ENCODE results near the gene ZNF277.

Gene ZNF277

GRCh38 chr7:112252691-112253090, 46.2 kb downstream of the ZNF277 start:
- no peak for TF ChIP-seq CTCF (IDR thresholded peaks at IDR 0.05; ENCODE audit: poor library complexity, severe bottlenecking)
- no peak for DNase-seq (ENCODE audit: low spot score)
- no peak for ATAC-seq (ENCODE audit: low read depth)
- H3K4me3 ChIP-seq (ENCODE audit: severe bottlenecking): no peak overlapping the region
- H3K27ac ChIP-seq (ENCODE audit: poor library complexity, severe bottlenecking): no peak overlapping the region
- no peaks in the 10 kb centered on the region for H3K36me3 ChIP-seq (ENCODE audit: low read depth)
- H3K9me3 ChIP-seq (ENCODE audit: severe bottlenecking): no peaks in the 10 kb centered on the region
- no peaks in the 10 kb centered on the region for H3K27me3 ChIP-seq (ENCODE audit: insufficient read depth, poor library complexity, severe bottlenecking)
- no peaks in the 10 kb centered on the region for H3K4me1 ChIP-seq (ENCODE audit: insufficient read depth, poor library complexity, severe bottlenecking)

- H3K4me3 ChIP-seq (ENCODE audit: severe bottlenecking): no peak overlapping the region
- no peaks in the 10 kb centered on the region for H3K36me3 ChIP-seq (ENCODE audit: low read depth)
- ATAC-seq (ENCODE audit: low read depth) (peak; percentile 58; the same call in 1 of the 3 replicates), DNase-seq (ENCODE audit: low spot score) (no peak)
- TF ChIP-seq CTCF (IDR thresholded peaks at IDR 0.05; ENCODE audit: poor library complexity, severe bottlenecking): no peak
- no peaks in the 10 kb centered on the region for H3K9me3 ChIP-seq (ENCODE audit: severe bottlenecking)
- H3K27me3 ChIP-seq (ENCODE audit: insufficient read depth, poor library complexity, severe bottlenecking): no peaks in the 10 kb centered on the region
- no peak overlapping the region for H3K27ac ChIP-seq (ENCODE audit: poor library complexity, severe bottlenecking)
- no peaks in the 10 kb centered on the region for H3K4me1 ChIP-seq (ENCODE audit: insufficient read depth, poor library complexity, severe bottlenecking)
Measured at GRCh38 chr7:112254156-112254555, 47.7 kb downstream of the ZNF277 start.

- no peaks in the 10 kb centered on the region for H3K9me3 ChIP-seq (ENCODE audit: severe bottlenecking)
- ATAC-seq (ENCODE audit: low read depth) (no peak), DNase-seq (ENCODE audit: low spot score) (no peak)
- TF ChIP-seq CTCF (IDR thresholded peaks at IDR 0.05; ENCODE audit: poor library complexity, severe bottlenecking): no peak
- H3K27ac ChIP-seq (ENCODE audit: poor library complexity, severe bottlenecking): no peak overlapping the region
- no peaks in the 10 kb centered on the region for H3K4me1 ChIP-seq (ENCODE audit: insufficient read depth, poor library complexity, severe bottlenecking)
- no peaks in the 10 kb centered on the region for H3K27me3 ChIP-seq (ENCODE audit: insufficient read depth, poor library complexity, severe bottlenecking)
- H3K4me3 ChIP-seq (ENCODE audit: severe bottlenecking): no peak overlapping the region
- no peaks in the 10 kb centered on the region for H3K36me3 ChIP-seq (ENCODE audit: low read depth)
Measured at GRCh38 chr7:112254709-112255387, 48.4 kb downstream of the ZNF277 start.

- H3K36me3 ChIP-seq (ENCODE audit: low read depth): no peaks in the 10 kb centered on the region
Measured at GRCh38 chr7:112255388-112255720, 48.9 kb downstream of the ZNF277 start.

More at GRCh38 chr7:112255388-112255720, 48.9 kb downstream of the ZNF277 start:
- no peak for TF ChIP-seq CTCF (IDR thresholded peaks at IDR 0.05; ENCODE audit: poor library complexity, severe bottlenecking)
- no peak overlapping the region for H3K27ac ChIP-seq (ENCODE audit: poor library complexity, severe bottlenecking)
- no peak overlapping the region for H3K4me3 ChIP-seq (ENCODE audit: severe bottlenecking)
- DNase-seq (ENCODE audit: low spot score): no peak
- ATAC-seq (ENCODE audit: low read depth): no peak
- H3K4me1 ChIP-seq (ENCODE audit: insufficient read depth, poor library complexity, severe bottlenecking): no peaks in the 10 kb centered on the region
- H3K9me3 ChIP-seq (ENCODE audit: severe bottlenecking): no peaks in the 10 kb centered on the region
- no peaks in the 10 kb centered on the region for H3K27me3 ChIP-seq (ENCODE audit: insufficient read depth, poor library complexity, severe bottlenecking)
